ENCODE data around the gene ANKRD33B.
"Not testable (repeated sequence)": the region's sequence is repeated elsewhere in the genome, so short reads cannot be mapped to it uniquely, and the experiment has no call there.

DNA sequence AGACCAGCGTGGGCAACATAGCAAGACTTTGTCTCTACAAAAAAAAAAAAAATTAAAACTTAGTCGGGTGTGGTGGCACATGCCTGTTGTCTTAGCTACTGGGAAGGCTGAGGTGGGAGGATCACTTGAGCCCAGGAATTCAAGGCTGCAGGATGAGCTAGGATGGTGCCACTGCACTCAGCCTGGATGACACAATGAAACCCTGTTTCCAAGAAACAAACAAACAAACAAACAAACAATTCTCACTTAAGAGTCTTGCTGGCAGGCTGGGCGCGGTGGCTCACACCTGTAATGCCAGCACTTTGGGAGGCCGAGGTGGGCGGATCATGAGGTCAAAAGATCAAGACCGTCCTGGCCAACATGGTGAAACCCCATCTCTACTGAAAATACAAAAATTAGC lies 11.0 kb downstream of the ANKRD33B start:
- TF ChIP-seq, protein P1, sequence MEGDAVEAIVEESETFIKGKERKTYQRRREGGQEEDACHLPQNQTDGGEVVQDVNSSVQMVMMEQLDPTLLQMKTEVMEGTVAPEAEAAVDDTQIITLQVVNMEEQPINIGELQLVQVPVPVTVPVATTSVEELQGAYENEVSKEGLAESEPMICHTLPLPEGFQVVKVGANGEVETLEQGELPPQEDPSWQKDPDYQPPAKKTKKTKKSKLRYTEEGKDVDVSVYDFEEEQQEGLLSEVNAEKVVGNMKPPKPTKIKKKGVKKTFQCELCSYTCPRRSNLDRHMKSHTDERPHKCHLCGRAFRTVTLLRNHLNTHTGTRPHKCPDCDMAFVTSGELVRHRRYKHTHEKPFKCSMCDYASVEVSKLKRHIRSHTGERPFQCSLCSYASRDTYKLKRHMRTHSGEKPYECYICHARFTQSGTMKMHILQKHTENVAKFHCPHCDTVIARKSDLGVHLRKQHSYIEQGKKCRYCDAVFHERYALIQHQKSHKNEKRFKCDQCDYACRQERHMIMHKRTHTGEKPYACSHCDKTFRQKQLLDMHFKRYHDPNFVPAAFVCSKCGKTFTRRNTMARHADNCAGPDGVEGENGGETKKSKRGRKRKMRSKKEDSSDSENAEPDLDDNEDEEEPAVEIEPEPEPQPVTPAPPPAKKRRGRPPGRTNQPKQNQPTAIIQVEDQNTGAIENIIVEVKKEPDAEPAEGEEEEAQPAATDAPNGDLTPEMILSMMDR (conservative IDR thresholded peaks at IDR 0.05; ENCODE audit: low read depth in 2 of 2) = not testable (repeated sequence)
- TF ChIP-seq POLR2AphosphoS5 (IDR thresholded peaks at IDR 0.05; ENCODE audit: low read depth); JUNB (IDR thresholded peaks at IDR 0.05; ENCODE audit: unreplicated experiment); EZH2 (IDR thresholded peaks at IDR 0.05; ENCODE audit: low read depth, unreplicated experiment); NANOG (IDR thresholded peaks at IDR 0.05; ENCODE audit: borderline replicate concordance); ZNF114 (CRISPR knock-in tag; IDR thresholded peaks at IDR 0.05); CREB1 (CRISPR knock-in tag; IDR thresholded peaks at IDR 0.05; ENCODE audit: low read depth); ZNF331 (CRISPR knock-in tag; IDR thresholded peaks at IDR 0.05; ENCODE audit: low read depth); EZH2phosphoT487 (IDR thresholded peaks at IDR 0.05; ENCODE audit: unreplicated experiment): not testable (repeated sequence)
- TF ChIP-seq, protein P2, sequence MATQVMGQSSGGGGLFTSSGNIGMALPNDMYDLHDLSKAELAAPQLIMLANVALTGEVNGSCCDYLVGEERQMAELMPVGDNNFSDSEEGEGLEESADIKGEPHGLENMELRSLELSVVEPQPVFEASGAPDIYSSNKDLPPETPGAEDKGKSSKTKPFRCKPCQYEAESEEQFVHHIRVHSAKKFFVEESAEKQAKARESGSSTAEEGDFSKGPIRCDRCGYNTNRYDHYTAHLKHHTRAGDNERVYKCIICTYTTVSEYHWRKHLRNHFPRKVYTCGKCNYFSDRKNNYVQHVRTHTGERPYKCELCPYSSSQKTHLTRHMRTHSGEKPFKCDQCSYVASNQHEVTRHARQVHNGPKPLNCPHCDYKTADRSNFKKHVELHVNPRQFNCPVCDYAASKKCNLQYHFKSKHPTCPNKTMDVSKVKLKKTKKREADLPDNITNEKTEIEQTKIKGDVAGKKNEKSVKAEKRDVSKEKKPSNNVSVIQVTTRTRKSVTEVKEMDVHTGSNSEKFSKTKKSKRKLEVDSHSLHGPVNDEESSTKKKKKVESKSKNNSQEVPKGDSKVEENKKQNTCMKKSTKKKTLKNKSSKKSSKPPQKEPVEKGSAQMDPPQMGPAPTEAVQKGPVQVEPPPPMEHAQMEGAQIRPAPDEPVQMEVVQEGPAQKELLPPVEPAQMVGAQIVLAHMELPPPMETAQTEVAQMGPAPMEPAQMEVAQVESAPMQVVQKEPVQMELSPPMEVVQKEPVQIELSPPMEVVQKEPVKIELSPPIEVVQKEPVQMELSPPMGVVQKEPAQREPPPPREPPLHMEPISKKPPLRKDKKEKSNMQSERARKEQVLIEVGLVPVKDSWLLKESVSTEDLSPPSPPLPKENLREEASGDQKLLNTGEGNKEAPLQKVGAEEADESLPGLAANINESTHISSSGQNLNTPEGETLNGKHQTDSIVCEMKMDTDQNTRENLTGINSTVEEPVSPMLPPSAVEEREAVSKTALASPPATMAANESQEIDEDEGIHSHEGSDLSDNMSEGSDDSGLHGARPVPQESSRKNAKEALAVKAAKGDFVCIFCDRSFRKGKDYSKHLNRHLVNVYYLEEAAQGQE (IDR thresholded peaks at IDR 0.05; ENCODE audit: unreplicated experiment) = not testable (repeated sequence)
- TF ChIP-seq, protein P3, sequence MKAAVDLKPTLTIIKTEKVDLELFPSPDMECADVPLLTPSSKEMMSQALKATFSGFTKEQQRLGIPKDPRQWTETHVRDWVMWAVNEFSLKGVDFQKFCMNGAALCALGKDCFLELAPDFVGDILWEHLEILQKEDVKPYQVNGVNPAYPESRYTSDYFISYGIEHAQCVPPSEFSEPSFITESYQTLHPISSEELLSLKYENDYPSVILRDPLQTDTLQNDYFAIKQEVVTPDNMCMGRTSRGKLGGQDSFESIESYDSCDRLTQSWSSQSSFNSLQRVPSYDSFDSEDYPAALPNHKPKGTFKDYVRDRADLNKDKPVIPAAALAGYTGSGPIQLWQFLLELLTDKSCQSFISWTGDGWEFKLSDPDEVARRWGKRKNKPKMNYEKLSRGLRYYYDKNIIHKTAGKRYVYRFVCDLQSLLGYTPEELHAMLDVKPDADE (IDR thresholded peaks at IDR 0.05) = not testable (repeated sequence)

All from GM23338 (cell line).